Erythroblast (primary cell): Measurements from ENCODE around the gene FGF12.

ENCODE experiments used
- GATA1 ChIP-seq: IDR thresholded peaks from 2 replicates; pipeline ENCODE4 v1.6.1; 2011; ENCODE audit warnings: low read depth, mild to moderate bottlenecking, control low read depth, low read length, moderate library complexity
- POLR2A ChIP-seq: IDR thresholded peaks from 2 replicates; pipeline ENCODE4 v1.6.1; 2011; ENCODE audit warnings: mild to moderate bottlenecking, low read length

DNA sequence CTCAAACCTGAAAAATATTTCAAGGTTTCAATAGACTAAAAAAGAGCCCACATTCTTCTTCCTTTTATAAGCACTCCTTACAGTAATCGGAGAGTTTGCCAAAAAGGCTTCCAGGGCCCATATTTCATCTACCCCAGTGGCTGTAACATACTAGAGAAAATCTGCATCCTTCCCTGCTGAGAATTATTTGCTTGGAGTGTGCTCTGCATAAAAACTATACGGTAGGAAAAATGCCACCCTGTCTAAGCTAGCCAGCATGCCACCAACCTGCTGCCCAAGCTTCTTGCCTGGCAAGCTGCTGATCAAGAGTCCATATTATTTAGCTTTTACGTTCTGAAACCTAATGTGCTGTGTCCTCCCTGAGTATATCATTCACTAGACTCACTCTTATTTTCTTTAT lies 107.1 kb downstream of the FGF12 start:
- TF ChIP-seq GATA1 (no peak), POLR2A (no peak)
